Caco-2 (cell line): Measurements from ENCODE around the gene ZSWIM1. TPM values are rescaled to one million over a fixed set of nuclear protein-coding genes. Genes with fewer than 3 reads are reported as not detected.

Source experiments
- BruUV-seq: library from RNA; stranded (reverse); fragments of 400-500 nt; replicated peaks from 2 replicates; lab custom pipeline; 2021; lab: Mats Ljungman, UMichigan
- CTCF ChIA-PET: fragments of 300-600 bp; sonication (Branson Sonifier 250); formaldehyde crosslinking; loops from one replicate; lab custom pipeline; 2022; ENCODE audit warnings: antibody characterized with exemption; lab: Charles Lee
- POLR2A ChIA-PET: fragments of 300-600 bp; sonication (Branson Sonifier 250); formaldehyde crosslinking; loops from one replicate; lab custom pipeline; 2022; ENCODE audit warnings: antibody characterized with exemption; lab: Charles Lee
- DNase-seq, 2 experiments: peaks; one replicate each; pipeline versions ENCODE4 v3.0.0 to v3.0.0-alpha.2; 2020 to 2022
- H3K27me3 ChIP-seq: replicated peaks from 2 replicates; pipeline ENCODE4 v1.6.0; 2011; ENCODE audit warnings: low read length; ENCODE audit not compliant: control insufficient read depth, insufficient read depth
- H3K36me3 ChIP-seq: 2 replicates; pipeline ENCODE4 v1.5.1; 2011; ENCODE audit warnings: low read length; ENCODE audit not compliant: control insufficient read depth, insufficient read depth
- H3K4me1 ChIP-seq: fragments of 250-450 bp; sonication (Bioruptor Pico); 2 replicates; pipeline ENCODE4 v1.5.1; 2020; ENCODE audit warnings: mild to moderate bottlenecking
- H3K4me3 ChIP-seq: 2 replicates; pipeline ENCODE4 v1.5.1; 2011; ENCODE audit warnings: low read depth, mild to moderate bottlenecking, control low read depth, low read length
- H3K9me3 ChIP-seq: fragments of 250-450 bp; sonication (Bioruptor Pico); 2 replicates; pipeline ENCODE4 v1.5.1; 2020; ENCODE audit warnings: mild to moderate bottlenecking, moderate library complexity
- H3K27ac Mint-ChIP-seq: one replicate; pipeline ENCODE4 v1.8.0; 2022; ENCODE audit warnings: mixed read lengths; ENCODE audit not compliant: unreplicated experiment
- H3K27me3 Mint-ChIP-seq: one replicate; pipeline ENCODE4 v1.8.0; 2022; ENCODE audit warnings: mixed read lengths; ENCODE audit not compliant: insufficient read depth, unreplicated experiment
- H3K36me3 Mint-ChIP-seq: one replicate; pipeline ENCODE4 v1.8.0; 2022; ENCODE audit warnings: mild to moderate bottlenecking, mixed read lengths; ENCODE audit not compliant: insufficient read depth, unreplicated experiment
- H3K4me1 Mint-ChIP-seq: one replicate; pipeline ENCODE4 v1.8.0; 2022; ENCODE audit warnings: low read depth, mixed read lengths; ENCODE audit not compliant: unreplicated experiment
- H3K4me3 Mint-ChIP-seq: one replicate; pipeline ENCODE4 v1.8.0; 2022; ENCODE audit warnings: mild to moderate bottlenecking, moderate library complexity, mixed read lengths; ENCODE audit not compliant: unreplicated experiment
- H3K9me3 Mint-ChIP-seq: one replicate; pipeline ENCODE4 v1.8.0; 2022; ENCODE audit warnings: mixed read lengths; ENCODE audit not compliant: unreplicated experiment
- intact Hi-C: fragments of 100-400 bp; cut with micrococcal nuclease; formaldehyde crosslinking; loops from one replicate; pipeline ENCODE4 v1.10.0; 2022; ENCODE audit not compliant: unreplicated experiment
- total RNA-seq: library from RNA; stranded (reverse); gene quantifications from 2 replicates; pipeline ENCODE4 v1.2.3, GENCODE V29; 2022
- TF ChIP-seq, protein P1 (sequence below), 2 experiments: fragments of 200-600 bp in 1 of 2; IDR thresholded peaks; 1 replicate in 1 of 2; 2 replicates in 1 of 2; pipeline versions ENCODE4 v1.5.1 to v1.8.0; 2011 to 2022; ENCODE audit warnings: antibody characterized with exemption in 1 of 2, control low read depth in 1 of 2, inconsistent platforms in 1 of 2, low read depth in 1 of 2, low read length in 1 of 2, mild to moderate bottlenecking in 1 of 2, moderate library complexity in 1 of 2; ENCODE audit not compliant: insufficient read depth in 1 of 2, severe bottlenecking in 1 of 2, unreplicated experiment in 1 of 2

The ZSWIM1 gene
- total RNA-seq, 1 experiment from 2014 or later, result 27.3 TPM

DNA sequence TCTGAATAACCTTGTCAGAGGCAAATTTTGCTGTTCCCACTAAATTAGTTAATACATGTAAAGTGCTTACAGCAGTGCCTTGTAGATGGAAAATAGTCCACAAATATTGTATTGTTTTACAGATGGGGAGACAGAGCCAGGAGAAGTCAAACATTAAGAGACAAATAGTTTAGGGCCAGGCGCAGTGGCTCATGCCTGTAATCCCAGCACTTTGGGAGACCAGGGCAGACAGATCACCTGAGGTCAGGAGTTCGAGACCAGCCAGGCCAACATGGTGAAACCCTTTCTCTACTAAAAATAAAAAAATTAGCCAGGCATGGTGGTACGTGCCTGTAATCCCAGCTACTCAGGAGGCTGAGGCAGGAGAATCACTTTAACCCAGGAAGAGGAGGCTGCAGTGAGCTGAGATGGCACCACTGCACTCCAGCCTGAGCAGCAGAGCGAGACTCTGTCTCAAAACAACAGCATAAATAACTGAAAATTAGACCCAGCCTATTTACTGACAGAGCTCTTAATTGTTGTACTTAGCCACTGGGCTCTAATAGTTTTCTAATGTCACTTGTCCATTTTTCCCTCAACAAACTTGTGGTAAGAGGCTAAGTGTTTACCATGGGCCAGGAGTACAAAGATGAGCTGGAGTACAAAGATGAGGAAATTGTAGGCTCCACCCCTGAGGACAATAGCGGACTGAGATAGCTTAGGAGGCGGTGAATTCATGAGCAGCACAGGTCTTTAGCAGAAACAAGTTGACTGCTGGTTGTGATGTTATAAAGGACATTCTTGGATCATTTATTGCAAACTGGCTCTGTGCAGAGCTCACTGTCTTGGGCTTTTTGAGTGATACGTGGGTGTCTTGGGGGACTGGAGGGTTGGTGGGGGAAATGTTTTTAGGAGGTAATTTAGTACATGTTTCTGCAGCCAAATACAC lies 17.2 kb upstream of the ZSWIM1 start:
- TF ChIP-seq, protein P1, sequence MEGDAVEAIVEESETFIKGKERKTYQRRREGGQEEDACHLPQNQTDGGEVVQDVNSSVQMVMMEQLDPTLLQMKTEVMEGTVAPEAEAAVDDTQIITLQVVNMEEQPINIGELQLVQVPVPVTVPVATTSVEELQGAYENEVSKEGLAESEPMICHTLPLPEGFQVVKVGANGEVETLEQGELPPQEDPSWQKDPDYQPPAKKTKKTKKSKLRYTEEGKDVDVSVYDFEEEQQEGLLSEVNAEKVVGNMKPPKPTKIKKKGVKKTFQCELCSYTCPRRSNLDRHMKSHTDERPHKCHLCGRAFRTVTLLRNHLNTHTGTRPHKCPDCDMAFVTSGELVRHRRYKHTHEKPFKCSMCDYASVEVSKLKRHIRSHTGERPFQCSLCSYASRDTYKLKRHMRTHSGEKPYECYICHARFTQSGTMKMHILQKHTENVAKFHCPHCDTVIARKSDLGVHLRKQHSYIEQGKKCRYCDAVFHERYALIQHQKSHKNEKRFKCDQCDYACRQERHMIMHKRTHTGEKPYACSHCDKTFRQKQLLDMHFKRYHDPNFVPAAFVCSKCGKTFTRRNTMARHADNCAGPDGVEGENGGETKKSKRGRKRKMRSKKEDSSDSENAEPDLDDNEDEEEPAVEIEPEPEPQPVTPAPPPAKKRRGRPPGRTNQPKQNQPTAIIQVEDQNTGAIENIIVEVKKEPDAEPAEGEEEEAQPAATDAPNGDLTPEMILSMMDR (IDR thresholded peaks at IDR 0.05; ENCODE audit: insufficient read depth in 1 of 2, low read depth in 1 of 2, low read length in 1 of 2, severe bottlenecking in 1 of 2, unreplicated experiment in 1 of 2), result no peak
- DNase-seq, result no peak
- ChIA-PET CTCF (interaction anchor here (0.9 kb wide), 2 partner anchors 26 to 70 kb away, joined by 3 read pairs; no protein-coding TSS in a partner anchor), POLR2A (interaction anchor here (0.7 to 1.6 kb wide), 3 partner anchors 17 to 71 kb away, joined by 5 to 6 read pairs (median 5); partner anchors contain the start of gene ZSWIM1)
- H3K36me3 Mint-ChIP-seq, result peaks cover 6% of the 10 kb centered on the region
- Histone ChIP-seq H3K36me3 (no peaks in the 10 kb centered on the region), H3K9me3 (no peaks in the 10 kb centered on the region), H3K27me3 (no peaks in the 10 kb centered on the region), H3K4me1 (peaks cover 20% of the 10 kb centered on the region), H3K4me3 (no peak overlapping the region)
- BruUV-seq, result no TSS peak
- intact Hi-C loops, result no loop called here
- peaks cover 24% of the 10 kb centered on the region for H3K4me1 Mint-ChIP-seq
- no peak overlapping the region for H3K27ac Mint-ChIP-seq
- no peaks in the 10 kb centered on the region for H3K27me3 Mint-ChIP-seq
- H3K9me3 Mint-ChIP-seq, result no peaks in the 10 kb centered on the region
- no peak overlapping the region for H3K4me3 Mint-ChIP-seq

DNA sequence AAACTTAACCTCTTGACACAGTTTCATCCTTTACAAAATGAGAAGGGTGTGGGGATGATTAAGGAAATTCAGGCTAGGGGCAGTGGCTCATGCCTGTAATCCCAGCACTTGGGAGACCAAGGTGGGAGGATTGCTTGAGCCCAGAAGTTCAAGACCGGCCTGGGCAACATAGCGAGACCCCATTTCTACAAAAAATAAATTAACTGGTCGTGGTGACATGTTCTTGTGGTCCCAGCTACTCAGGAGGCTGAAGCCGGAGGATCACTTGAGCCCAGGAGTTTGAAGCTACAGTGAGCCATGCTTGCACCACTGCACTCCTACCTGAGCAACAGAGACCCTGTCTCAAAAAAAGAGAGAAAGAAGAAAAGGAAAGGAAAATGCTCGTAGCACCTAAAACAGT lies 14.6 kb upstream of the ZSWIM1 start:
- H3K9me3 Mint-ChIP-seq, result no peaks in the 10 kb centered on the region
- TF ChIP-seq, protein P1 (IDR thresholded peaks at IDR 0.05; ENCODE audit: insufficient read depth in 1 of 2, low read depth in 1 of 2, low read length in 1 of 2, severe bottlenecking in 1 of 2, unreplicated experiment in 1 of 2), result no peak
- H3K27ac Mint-ChIP-seq, result no peak overlapping the region
- Histone ChIP-seq H3K27me3 (no peaks in the 10 kb centered on the region), H3K4me3 (no peak overlapping the region), H3K9me3 (no peaks in the 10 kb centered on the region), H3K4me1 (peaks cover 17% of the 10 kb centered on the region), H3K36me3 (no peaks in the 10 kb centered on the region)
- peaks cover 6% of the 10 kb centered on the region for H3K36me3 Mint-ChIP-seq
- H3K4me3 Mint-ChIP-seq, result no peak overlapping the region
- H3K4me1 Mint-ChIP-seq, result peaks cover 13% of the 10 kb centered on the region
- intact Hi-C loops, result no loop called here
- ChIA-PET POLR2A (no interaction called here), CTCF (no interaction called here)
- H3K27me3 Mint-ChIP-seq, result no peaks in the 10 kb centered on the region
- DNase-seq, result no peak
- BruUV-seq, result no TSS peak

DNA sequence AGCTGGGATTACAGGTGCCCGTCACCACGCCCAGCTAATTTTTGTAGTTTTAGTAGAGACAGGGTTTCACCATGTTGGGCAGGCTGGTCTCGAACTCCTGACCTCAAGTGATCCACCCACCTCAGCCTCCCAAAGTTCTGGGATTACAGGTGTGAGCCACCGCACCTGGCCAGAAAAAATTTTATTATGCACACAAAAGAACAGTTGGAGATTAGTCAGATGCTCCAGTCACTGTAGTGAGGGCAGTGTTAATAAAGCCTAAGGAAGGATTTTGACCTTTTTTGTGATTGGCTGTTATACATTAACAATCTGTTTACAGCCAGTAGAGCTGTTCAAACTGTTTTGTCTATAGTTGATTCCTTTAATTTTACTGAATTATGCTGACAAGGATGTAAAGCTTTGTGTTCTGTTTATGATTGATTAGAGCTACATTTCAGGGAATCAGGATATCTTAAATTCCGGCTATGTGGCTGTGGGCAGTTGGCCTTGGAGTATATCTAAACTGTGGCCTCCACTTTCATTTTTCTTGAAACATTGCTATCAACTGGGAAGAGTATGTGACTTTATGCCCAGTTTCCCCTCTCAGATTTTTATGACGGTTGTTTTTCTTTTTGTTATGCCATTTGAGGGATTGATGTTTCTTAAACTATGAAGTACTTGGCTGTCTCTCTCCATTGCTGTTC lies 13.8 kb upstream of the ZSWIM1 start:
- ChIA-PET POLR2A (interaction anchor here (0.6 kb wide), 1 partner anchor 68 kb away, joined by 12 read pairs; no protein-coding TSS in a partner anchor), CTCF (no interaction called here)
- Mint-ChIP-seq H3K36me3 (peaks cover 6% of the 10 kb centered on the region), H3K27me3 (no peaks in the 10 kb centered on the region), H3K9me3 (no peaks in the 10 kb centered on the region), H3K4me1 (peaks cover 14% of the 10 kb centered on the region), H3K27ac (no peak overlapping the region), H3K4me3 (no peak overlapping the region)
- H3K9me3 ChIP-seq, result no peaks in the 10 kb centered on the region
- peaks cover 16% of the 10 kb centered on the region for H3K4me1 ChIP-seq
- TF ChIP-seq, protein P1 (IDR thresholded peaks at IDR 0.05; ENCODE audit: insufficient read depth in 1 of 2, low read depth in 1 of 2, low read length in 1 of 2, severe bottlenecking in 1 of 2, unreplicated experiment in 1 of 2), result no peak
- H3K27me3 ChIP-seq, result no peaks in the 10 kb centered on the region
- intact Hi-C loops, result no loop called here
- no peaks in the 10 kb centered on the region for H3K36me3 ChIP-seq
- H3K4me3 ChIP-seq, result no peak overlapping the region
- BruUV-seq, result no TSS peak
- no peak for DNase-seq
